ENCODE measurements around the gene OTOG. TPM values are rescaled to one million over a fixed set of nuclear protein-coding genes. Genes with fewer than 3 reads are reported as not detected.

OTOG gene
- total and polyA plus RNA-seq, 4 donors: 0.11 TPM; not detected in 3

DNA sequence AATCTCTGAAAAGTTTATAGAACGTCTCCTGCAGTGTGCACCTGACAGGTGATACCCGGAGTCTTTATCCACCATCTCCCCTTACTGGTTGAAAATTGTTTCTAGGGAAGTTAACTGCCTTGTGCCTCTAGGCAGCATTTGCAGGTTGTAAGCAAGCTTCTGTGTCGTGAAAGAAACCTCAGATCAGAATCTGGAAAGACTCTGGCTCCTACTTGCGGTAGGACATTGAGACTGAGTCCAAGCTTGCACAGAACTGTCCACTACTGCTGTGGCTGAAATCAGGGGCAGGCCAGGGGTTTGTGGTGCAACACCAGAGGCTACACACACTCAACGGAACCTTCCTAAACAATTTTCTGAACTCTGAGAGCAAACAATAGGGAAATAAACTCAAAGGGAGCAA is 137.5 kb downstream of the OTOG start:
- no peaks in the 10 kb centered on the region for H3K36me3 ChIP-seq (ENCODE audit: control insufficient read depth in 4 of 4, insufficient read depth in 4 of 4, low read length in 4 of 4)
- no peak overlapping the region for H3K9ac ChIP-seq (ENCODE audit: insufficient read depth in 1 of 2, low read length in 2 of 2)
- no peak overlapping the region for H3K4me3 ChIP-seq
- ATAC-seq (ENCODE audit: insufficient read depth, low FRiP score): no peak
- no peak for DNase-seq
- TF ChIP-seq, protein P1, sequence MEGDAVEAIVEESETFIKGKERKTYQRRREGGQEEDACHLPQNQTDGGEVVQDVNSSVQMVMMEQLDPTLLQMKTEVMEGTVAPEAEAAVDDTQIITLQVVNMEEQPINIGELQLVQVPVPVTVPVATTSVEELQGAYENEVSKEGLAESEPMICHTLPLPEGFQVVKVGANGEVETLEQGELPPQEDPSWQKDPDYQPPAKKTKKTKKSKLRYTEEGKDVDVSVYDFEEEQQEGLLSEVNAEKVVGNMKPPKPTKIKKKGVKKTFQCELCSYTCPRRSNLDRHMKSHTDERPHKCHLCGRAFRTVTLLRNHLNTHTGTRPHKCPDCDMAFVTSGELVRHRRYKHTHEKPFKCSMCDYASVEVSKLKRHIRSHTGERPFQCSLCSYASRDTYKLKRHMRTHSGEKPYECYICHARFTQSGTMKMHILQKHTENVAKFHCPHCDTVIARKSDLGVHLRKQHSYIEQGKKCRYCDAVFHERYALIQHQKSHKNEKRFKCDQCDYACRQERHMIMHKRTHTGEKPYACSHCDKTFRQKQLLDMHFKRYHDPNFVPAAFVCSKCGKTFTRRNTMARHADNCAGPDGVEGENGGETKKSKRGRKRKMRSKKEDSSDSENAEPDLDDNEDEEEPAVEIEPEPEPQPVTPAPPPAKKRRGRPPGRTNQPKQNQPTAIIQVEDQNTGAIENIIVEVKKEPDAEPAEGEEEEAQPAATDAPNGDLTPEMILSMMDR (IDR thresholded peaks at IDR 0.05; ENCODE audit: control extremely low read depth, extremely low read depth): no peak
- 83 to 92% methylated on average over 5 of the region's 5 CpGs for WGBS, 2 donors
- H3K9me3 ChIP-seq (ENCODE audit: control insufficient read depth in 4 of 4, insufficient read depth in 3 of 4, low read length in 3 of 4): peaks cover 0 to 5% (median 0%) of the 10 kb centered on the region in 4 donors
- H3K27ac ChIP-seq (ENCODE audit: low read depth in 1 of 2, low read length in 1 of 2): no peak overlapping the region
- no peaks in the 10 kb centered on the region for H3K4me1 ChIP-seq (ENCODE audit: control insufficient read depth in 5 of 5, insufficient read depth in 5 of 5, low read length in 5 of 5)
- H3K27me3 ChIP-seq (ENCODE audit: control insufficient read depth in 3 of 3, insufficient read depth in 3 of 3, low read length in 2 of 3): peaks cover 0 to 31% (median 8%) of the 10 kb centered on the region in 3 donors

DNA sequence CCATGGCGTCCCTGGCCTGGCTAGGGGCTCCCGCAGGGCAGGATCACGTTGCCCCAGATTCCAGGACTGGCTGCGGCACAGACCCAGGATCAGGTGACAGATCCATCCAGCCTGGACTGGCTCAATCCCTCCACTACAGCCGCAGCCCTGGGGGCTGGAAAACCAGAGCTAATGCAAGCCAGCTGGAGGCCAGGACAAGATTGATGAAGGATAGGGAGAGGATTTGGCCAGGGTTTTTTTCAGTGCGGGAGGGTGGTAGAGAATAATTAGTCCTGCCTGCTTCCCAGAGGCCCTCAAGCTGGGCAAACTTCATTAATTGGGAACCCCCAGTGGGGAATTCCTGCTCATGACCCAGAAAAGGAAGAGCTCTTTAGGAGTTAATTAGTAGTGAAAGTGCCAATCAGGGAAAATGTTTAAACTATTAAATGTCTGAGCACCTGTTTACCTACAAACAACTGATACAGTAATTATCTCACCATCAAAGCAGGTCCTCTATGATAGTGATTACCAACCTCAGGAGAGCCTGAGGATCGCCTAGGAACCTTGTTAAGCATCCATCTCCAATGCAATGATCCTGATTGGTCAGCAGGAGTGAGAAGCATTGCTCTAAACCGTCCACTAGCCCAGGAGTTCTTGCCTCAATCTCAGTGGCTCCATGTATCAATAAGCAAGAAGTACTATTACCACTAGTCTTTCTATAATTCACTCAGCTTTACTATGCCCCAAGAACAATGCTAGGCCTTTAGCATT is 139.3 kb downstream of the OTOG start:
- ATAC-seq (ENCODE audit: insufficient read depth, low FRiP score): no peak
- 36 to 51% methylated on average over 8 of the region's 8 CpGs for WGBS, 2 donors
- H3K27me3 ChIP-seq (ENCODE audit: control insufficient read depth in 3 of 3, insufficient read depth in 3 of 3, low read length in 2 of 3): peaks cover 0 to 28% (median 10%) of the 10 kb centered on the region in 3 donors

DNA sequence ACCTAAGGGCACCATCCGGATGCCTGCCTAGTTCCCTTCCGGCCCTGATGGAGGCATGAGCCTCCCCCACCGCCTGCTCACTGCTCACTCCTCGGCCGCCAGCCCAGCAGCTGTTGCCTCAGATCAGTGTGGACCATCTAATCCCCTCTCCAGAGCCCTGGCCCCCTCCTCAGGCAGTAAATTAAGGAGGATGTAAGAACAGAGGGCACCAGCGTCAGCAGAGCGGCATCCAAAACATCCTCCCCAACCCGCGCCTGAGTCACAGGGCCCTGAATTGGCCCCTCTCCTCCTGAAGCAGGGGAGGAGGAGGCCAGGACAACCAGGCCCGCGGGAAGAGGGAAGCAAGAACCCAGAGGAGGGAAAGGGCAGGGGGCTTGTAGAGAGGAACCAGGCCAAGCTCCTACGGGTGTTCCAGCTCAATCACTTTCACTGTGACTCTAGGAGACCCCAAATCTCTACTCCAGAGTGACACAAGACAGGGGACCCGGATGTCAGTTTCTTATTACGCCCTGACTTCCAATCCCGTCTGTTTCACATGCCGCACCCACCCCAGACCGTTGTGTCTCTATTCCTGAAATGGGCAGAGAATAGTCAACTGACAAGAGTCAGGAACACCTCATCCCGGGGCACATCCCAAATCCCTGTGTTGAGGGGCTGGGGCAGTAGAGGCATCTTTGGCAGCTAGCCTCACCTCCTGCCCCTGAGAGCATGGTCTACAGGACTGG is 141.0 kb downstream of the OTOG start:
- DNase-seq (no peak), ATAC-seq (ENCODE audit: insufficient read depth, low FRiP score) (no peak)
- WGBS, 2 donors: 87 to 88% methylated on average over 18 of the region's 18 CpGs
- TF ChIP-seq, protein P1 (IDR thresholded peaks at IDR 0.05; ENCODE audit: control extremely low read depth, extremely low read depth): no peak
- Histone ChIP-seq H3K9me3 (ENCODE audit: control insufficient read depth in 4 of 4, insufficient read depth in 3 of 4, low read length in 3 of 4) (peaks cover 0 to 5% (median 0%) of the 10 kb centered on the region in 4 donors), H3K4me1 (ENCODE audit: control insufficient read depth in 5 of 5, insufficient read depth in 5 of 5, low read length in 5 of 5) (no peaks in the 10 kb centered on the region), H3K27ac (ENCODE audit: low read depth in 1 of 2, low read length in 1 of 2) (no peak overlapping the region), H3K27me3 (ENCODE audit: control insufficient read depth in 3 of 3, insufficient read depth in 3 of 3, low read length in 2 of 3) (peaks cover 0 to 39% (median 15%) of the 10 kb centered on the region in 3 donors), H3K36me3 (ENCODE audit: control insufficient read depth in 4 of 4, insufficient read depth in 4 of 4, low read length in 4 of 4) (no peaks in the 10 kb centered on the region), H3K4me3 (no peak overlapping the region), H3K9ac (ENCODE audit: insufficient read depth in 1 of 2, low read length in 2 of 2) (no peak overlapping the region)

More for the DNA sequence above, 139.3 kb downstream of the OTOG start:
- no peak overlapping the region for H3K4me3 ChIP-seq
- no peak overlapping the region for H3K27ac ChIP-seq (ENCODE audit: low read depth in 1 of 2, low read length in 1 of 2)
- H3K9me3 ChIP-seq (ENCODE audit: control insufficient read depth in 4 of 4, insufficient read depth in 3 of 4, low read length in 3 of 4): peaks cover 0 to 5% (median 0%) of the 10 kb centered on the region in 4 donors
- no peaks in the 10 kb centered on the region for H3K36me3 ChIP-seq (ENCODE audit: control insufficient read depth in 4 of 4, insufficient read depth in 4 of 4, low read length in 4 of 4)
- H3K9ac ChIP-seq (ENCODE audit: insufficient read depth in 1 of 2, low read length in 2 of 2): no peak overlapping the region
- DNase-seq: no peak
- H3K4me1 ChIP-seq (ENCODE audit: control insufficient read depth in 5 of 5, insufficient read depth in 5 of 5, low read length in 5 of 5): no peaks in the 10 kb centered on the region
- TF ChIP-seq, protein P1 (IDR thresholded peaks at IDR 0.05; ENCODE audit: control extremely low read depth, extremely low read depth): no peak
